ENCODE measurements around the gene KRT2.

DNA sequence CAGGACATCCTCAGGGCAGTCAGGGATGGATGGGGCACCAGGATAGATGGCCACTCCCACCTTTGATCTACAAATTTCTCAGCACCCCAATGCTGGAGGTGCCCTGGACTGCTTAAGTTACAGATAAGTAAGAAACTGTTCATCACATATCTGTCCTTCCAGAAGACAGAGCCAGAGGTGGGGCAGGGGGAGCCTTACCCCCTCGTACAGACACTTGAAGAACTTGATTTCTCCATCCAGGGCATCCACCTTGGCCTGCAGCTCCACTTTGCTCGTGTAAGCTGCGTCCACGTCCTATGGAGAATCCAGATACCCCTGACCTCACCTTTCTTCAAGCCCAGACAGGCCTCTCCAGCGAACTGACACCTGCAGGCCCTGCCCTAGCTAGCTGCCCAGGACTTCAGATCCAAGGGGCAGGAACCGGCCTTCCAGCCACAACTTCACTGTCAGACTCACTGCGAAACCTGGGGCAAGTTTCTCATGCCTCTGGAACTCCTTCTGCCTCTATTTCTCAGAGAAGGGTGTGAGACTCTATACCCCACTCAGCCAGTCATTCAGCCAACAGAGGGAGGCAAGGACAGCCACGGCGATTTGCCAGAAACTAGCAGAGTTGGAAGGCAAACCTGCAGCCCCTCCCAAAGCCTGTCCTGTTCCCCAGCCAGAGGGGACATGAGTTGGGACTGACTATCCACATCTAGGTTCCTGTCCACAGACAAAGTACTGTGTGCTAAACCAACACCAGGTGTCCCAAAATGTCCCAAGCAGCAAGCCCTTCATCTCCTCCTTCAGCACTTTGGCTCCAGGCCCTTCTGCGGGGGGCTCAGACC is 37.4 kb downstream of the KRT2 start:
- TF ChIP-seq, protein P1, sequence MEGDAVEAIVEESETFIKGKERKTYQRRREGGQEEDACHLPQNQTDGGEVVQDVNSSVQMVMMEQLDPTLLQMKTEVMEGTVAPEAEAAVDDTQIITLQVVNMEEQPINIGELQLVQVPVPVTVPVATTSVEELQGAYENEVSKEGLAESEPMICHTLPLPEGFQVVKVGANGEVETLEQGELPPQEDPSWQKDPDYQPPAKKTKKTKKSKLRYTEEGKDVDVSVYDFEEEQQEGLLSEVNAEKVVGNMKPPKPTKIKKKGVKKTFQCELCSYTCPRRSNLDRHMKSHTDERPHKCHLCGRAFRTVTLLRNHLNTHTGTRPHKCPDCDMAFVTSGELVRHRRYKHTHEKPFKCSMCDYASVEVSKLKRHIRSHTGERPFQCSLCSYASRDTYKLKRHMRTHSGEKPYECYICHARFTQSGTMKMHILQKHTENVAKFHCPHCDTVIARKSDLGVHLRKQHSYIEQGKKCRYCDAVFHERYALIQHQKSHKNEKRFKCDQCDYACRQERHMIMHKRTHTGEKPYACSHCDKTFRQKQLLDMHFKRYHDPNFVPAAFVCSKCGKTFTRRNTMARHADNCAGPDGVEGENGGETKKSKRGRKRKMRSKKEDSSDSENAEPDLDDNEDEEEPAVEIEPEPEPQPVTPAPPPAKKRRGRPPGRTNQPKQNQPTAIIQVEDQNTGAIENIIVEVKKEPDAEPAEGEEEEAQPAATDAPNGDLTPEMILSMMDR (IDR thresholded peaks at IDR 0.05), result no peak
- TF ChIP-seq POLR2A (IDR thresholded peaks at IDR 0.05), result no peak

Data from Peyer's patch (tissue), 4 donors.